GM20000 (cell line): ENCODE data around the gene AOC1.

Experiments
- DNase-seq: peaks from one replicate; pipeline ENCODE4 v3.0.0; 2012; ENCODE audit warnings: low spot score
- TF ChIP-seq, protein P1 (sequence below): IDR thresholded peaks from 2 replicates; pipeline ENCODE4 v1.5.1; 2012; ENCODE audit warnings: mild to moderate bottlenecking, control low read depth; ENCODE audit errors: extremely low read depth, missing control alignments

The AOC1 gene

DNA sequence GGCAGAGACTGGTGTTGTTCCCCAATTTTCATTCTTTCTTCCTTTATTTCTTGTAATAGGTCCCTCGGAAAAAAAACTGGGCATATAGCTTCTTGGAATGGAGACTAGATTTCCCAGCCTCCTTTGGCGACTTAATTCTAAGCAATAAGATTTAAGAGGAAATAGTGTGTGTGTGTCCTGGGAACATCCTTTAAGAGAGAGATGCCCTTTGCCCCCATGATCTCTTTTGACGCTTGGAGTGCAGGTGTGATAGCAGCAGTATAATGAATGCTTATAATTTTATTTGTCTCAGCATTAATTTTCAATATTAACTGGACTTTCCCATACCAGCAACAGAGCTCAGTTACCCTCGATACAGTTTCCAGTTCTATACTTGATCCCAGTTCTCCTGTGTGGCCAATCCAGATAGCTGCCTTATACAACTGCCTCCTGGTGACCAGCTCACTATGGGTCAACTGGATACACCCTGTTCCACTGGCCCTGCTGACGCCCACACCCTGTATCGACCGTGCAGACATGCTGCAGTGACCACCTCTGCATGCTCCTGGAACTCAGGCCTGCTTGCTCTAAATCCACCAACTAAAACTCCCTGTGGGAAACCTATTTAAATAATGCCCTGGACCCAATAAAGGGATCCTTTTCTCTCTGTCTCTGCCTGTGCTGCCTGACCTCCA lies 37.9 kb upstream of the AOC1 start:
- TF ChIP-seq, protein P1, sequence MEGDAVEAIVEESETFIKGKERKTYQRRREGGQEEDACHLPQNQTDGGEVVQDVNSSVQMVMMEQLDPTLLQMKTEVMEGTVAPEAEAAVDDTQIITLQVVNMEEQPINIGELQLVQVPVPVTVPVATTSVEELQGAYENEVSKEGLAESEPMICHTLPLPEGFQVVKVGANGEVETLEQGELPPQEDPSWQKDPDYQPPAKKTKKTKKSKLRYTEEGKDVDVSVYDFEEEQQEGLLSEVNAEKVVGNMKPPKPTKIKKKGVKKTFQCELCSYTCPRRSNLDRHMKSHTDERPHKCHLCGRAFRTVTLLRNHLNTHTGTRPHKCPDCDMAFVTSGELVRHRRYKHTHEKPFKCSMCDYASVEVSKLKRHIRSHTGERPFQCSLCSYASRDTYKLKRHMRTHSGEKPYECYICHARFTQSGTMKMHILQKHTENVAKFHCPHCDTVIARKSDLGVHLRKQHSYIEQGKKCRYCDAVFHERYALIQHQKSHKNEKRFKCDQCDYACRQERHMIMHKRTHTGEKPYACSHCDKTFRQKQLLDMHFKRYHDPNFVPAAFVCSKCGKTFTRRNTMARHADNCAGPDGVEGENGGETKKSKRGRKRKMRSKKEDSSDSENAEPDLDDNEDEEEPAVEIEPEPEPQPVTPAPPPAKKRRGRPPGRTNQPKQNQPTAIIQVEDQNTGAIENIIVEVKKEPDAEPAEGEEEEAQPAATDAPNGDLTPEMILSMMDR, result no peak

DNA sequence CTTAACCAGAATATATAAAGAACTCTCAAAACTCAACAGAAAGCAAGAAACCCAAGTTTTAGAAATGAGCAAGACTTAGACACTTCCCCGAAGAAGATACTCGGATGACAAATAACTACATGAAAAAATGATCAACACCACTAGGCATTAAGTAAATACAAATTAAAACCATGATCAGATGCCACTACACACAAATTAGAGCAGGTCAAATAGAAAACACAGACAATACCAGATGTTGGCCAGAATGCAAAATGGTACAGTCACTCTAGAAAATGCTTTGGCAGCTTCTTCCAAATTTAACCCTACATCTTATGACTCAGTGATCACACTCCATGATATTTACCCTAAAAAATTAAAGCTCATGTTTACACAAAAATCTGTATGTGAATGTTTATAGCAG lies 33.3 kb upstream of the AOC1 start:
- no peak for DNase-seq
- TF ChIP-seq, protein P1, result no peak

More for the DNA sequence above, 37.9 kb upstream of the AOC1 start:
- no peak for DNase-seq

DNA sequence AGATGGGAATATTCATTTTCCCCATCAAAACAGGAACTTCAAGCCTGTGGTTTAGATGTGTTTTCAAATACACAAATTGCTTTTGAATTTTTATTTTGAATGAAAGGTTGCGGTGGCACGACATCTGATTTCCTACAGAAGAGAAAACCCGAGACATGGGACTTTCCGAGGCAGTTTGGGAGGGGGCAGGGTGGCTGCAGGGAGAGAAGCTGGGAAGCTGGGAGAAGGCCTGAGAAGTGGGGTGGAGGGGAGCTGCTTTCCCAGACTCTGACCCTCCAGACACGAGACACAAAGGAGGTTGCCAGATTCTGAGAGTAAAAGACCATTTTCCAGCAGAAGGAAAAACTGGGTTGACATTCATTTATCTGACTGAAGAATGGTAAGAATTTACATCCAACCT lies 32.2 kb upstream of the AOC1 start:
- DNase-seq, result no peak
- TF ChIP-seq, protein P1, result no peak

DNA sequence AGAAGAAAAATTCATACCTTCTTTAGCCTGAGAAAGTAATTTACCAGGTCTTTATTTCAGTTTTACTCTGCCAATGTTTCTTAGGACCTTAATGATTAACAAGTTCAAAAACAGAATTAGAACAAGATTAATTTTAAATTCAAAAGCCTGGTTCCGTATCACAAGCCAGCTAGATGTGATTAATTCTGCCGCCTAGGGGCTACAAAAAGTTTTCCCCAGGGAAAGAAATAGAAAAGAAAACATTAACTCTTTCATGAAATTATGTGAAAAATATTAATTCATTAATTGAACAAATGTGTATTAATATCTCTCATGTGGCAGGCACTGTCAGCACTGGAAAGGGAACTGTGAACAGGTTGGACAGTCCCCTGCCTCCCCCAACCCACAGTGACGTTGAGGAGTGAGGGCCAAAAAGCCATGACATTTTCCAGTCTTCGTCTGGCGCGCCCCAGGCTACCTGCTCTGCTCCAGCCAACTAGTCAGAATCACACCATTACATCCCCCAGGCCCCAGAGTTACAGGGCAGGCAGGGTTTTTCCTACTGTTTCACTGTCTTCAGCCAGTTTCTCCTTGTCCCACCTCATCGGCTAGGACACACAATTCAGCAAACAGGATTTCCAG lies 31.6 kb upstream of the AOC1 start:
- TF ChIP-seq, protein P1, result no peak

DNA sequence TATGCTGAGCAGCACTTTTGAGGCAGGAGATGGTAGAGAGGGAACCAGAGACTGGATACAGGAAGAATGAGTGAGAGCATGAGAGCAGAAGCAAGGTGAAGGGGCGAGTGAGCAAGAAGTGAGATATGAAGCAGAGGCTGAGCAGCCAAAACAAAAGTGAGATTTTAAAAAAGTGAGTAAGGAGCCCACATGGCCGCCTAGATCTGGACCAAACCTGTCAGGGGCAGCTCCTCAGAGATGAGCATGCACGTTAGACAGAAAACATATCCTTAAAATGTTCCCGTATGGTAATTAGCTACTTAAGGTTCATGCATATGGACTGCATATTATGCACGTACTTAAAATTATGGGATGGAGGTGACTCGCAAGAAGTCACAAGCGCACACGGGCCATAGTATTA lies 29.3 kb upstream of the AOC1 start:
- no peak for DNase-seq
- TF ChIP-seq, protein P1, result no peak

More for the DNA sequence above, 31.6 kb upstream of the AOC1 start:
- DNase-seq, result no peak

DNA sequence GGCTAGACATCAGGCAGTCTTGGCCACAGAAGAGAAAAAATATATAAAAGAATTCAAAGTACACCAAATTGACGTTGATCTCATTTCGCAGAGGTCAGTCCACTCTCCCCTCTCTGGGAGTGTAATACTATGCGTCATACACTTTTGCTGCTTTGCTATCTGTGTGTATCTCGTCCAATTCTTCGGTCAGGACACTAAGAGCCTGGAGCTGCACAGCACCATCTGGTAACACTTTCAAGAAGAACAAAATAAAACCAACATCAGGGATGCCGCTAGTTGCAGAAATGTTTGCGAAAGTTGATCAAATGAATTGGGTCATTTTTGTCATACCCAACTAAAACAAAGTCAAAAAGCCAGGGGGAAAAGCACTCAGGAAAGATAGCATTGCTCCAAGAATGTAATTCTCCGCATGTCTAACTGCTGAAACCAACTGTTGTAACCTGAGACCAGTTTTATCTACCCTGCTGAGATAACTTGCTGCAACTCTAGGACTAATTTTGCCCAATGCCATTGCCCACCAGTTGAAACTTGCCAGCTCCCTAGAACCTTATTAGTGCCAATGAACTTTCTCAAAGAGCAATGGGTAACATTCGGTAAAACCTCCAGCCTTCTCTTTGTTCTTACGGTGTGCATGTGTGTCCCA lies 28.7 kb upstream of the AOC1 start:
- TF ChIP-seq, protein P1, result no peak
- DNase-seq, result no peak

DNA sequence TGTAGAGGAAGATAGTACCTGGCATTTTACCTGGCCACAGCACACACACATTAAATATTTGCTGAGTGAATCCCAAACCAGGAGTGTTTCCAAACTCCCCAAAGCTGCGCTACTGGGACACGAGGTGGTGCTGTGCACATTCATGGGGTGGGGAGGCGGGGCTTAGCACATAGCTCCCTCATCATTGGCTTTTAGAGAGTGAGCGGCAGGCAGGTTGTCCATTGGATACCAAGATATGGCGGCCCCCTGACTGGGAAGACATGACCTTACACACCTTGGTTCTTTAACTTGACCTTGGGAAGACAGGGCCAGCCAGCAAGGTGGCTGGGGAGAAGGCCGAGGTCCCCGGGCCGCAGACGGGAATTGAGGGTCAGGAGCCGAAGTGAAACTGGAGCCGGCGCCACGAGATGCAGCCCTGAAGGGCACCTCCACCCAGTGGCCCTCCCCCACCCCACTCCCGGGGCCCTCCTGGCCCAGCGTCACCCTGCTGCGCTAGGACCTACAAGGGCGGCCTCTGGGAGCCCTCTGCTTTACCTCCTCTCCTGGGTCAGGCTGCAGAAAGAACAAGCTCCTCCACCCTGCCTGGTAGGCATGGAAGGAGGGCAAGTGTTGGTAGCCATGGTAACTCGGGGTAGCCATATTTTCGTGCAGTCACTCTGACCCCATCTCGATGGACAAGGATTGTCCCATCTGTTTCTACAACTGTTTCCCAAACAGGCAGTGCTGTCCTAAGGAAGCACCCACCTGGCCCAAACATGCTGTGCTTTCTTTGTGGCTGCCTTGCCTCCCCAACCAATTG lies 27.7 kb upstream of the AOC1 start:
- TF ChIP-seq, protein P1, result no peak
- no peak for DNase-seq
